Tibial nerve (tissue), 4 donors: ENCODE measurements around the gene BICRA. TPM values are rescaled to one million over a fixed set of nuclear protein-coding genes. Genes with fewer than 3 reads are reported as not detected.
"Not testable (repeated sequence)": the region's sequence is repeated elsewhere in the genome, so short reads cannot be mapped to it uniquely, and the experiment has no call there.

Experiments used
- DNase-seq, 2 donors: peaks; one replicate each; pipeline ENCODE4 v3.0.0-alpha.2; 2019; ENCODE audit warnings: low spot score in 2 of 2
- H3K27ac ChIP-seq, 4 donors: fragments of 200-600 bp; sonication (generic) in 3 of 4; one replicate each; pipeline ENCODE4 v1.5.1; 2017 to 2019; ENCODE audit warnings: mild to moderate bottlenecking in 1 of 4
- H3K27me3 ChIP-seq, 2 donors: fragments of 200-600 bp; sonication (generic) in 1 of 2; one replicate each; pipeline versions ENCODE4 v1.5.1 to v1.6.0; 2017 to 2019
- H3K36me3 ChIP-seq, 3 donors: fragments of 200-600 bp; sonication (generic); one replicate each; pipeline ENCODE4 v1.5.1; 2018 to 2019
- H3K4me1 ChIP-seq, 4 donors: fragments of 200-600 bp; sonication (generic) in 3 of 4; one replicate each; pipeline ENCODE4 v1.5.1; 2017 to 2019
- H3K4me3 ChIP-seq, 4 donors: fragments of 200-600 bp; sonication (generic) in 3 of 4; one replicate each; pipeline ENCODE4 v1.5.1; 2017 to 2019; ENCODE audit warnings: mild to moderate bottlenecking in 1 of 4, moderate library complexity in 1 of 4
- H3K9me3 ChIP-seq, 4 donors: fragments of 200-600 bp; sonication (generic) in 3 of 4; one replicate each; pipeline ENCODE4 v1.5.1; 2017 to 2019
- CTCF ChIP-seq, 5 experiments: fragments of 200-600 bp in 3 of 5; fragments of 450-650 bp in 2 of 5; sonication (generic) in 3 of 5; IDR thresholded peaks; one replicate each; pipeline ENCODE4 v1.5.1; 2016 to 2019; ENCODE audit warnings: antibody characterized with exemption in 5 of 5, mild to moderate bottlenecking in 3 of 5, moderate library complexity in 2 of 5
- EP300 ChIP-seq, 2 donors: sonication (generic); formaldehyde crosslinking; IDR thresholded peaks; one replicate each; pipeline ENCODE4 v1.6.1; 2017; ENCODE audit warnings: antibody characterized with exemption in 2 of 2, mild to moderate bottlenecking in 1 of 2
- POLR2A ChIP-seq, 2 donors: fragments of 450-650 bp; IDR thresholded peaks; one replicate each; pipeline ENCODE4 v1.6.1; 2017; ENCODE audit warnings: antibody characterized with exemption in 2 of 2, mild to moderate bottlenecking in 2 of 2, moderate library complexity in 2 of 2
- WGBS, 2 donors: methylation state at CpG; one replicate each; pipeline ENCODE4 v1.1.5; 2018; 5-methylcytosine and 5-hydroxymethylcytosine counted together
- total RNA-seq, 4 donors: library from RNA; depleted of rRNA; stranded (reverse); fragments of >200 nt; gene quantifications; one replicate each; pipeline ENCODE4 v1.1.0, GENCODE V29; 2016

Gene BICRA
- total RNA-seq, 4 donors from 2014 or later: 6.1 to 23.1 (median 9.8) TPM

DNA sequence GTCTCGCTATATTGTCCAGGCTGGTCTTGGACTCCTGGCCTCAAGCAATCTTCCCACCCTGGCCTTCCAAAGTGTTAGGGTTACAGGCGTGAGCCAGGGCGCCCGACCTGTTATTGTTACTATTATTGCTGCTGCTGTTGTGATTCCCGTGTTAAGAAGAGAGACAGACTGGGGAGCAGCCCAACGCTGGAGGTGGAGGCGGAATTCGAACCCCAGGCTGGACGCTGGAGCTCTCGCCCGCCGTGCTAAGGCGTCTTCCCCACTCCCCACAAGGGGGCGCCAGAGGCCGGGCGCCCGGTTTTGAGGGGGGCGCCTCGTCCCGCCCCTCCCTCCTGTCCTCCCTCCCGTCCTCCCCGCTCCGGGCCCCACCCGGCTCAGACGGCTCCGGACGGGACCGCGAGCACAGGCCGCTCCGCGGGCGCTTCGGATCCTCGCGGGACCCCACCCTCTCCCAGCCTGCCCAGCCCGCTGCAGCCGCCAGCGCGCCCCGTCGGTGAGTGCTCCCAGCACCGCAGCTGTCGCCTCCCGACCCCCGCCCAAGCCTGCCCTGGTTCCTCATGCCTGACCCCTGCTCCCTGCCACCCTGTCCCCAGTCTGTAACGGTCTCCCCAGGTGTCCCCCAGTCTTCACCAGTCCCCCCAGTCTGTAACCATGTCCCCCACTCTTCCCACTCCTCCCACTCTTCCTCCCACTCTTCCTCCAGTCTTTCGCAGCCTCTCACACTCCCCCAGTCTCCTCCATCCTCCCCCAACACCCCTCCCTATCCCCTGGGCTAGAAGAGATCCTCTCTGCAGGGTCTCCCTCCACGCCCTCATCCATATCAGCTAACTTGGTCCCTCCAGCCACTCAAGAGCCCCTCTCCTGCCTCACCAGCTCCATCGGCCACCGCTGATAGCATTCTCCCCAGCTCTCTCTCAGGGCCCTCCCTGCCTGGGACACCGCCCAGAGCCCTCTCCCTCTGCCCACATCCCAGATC is 104.4 kb downstream of the BICRA start, which contains the start of gene EHD2:
TSS of gene EHD2 (plus strand) at position 377 of the 976 bp plus-strand sequence. CDS start 3,191 bp downstream, outside the sequence.
- Histone ChIP-seq H3K4me3 (peak within 1 kb of the TSS; percentile 54 to 86 (median 72)), H3K9me3 (no peaks in the 10 kb centered on the region), H3K4me1 (peaks cover 0 to 46% (median 12%) of the 10 kb centered on the region in 4 donors), H3K27me3 (no peaks in the 10 kb centered on the region), H3K36me3 (peaks cover 0 to 29% (median 3%) of the 10 kb centered on the region in 3 donors), H3K27ac (peak within 1 kb of the TSS; percentile 77 to 97 (median 90))
- TF ChIP-seq EP300 (IDR thresholded peaks at IDR 0.05): peak; percentile 72 to 95
- TF ChIP-seq POLR2A (IDR thresholded peaks at IDR 0.05): peak; percentile 53 to 85
- TF ChIP-seq CTCF (IDR thresholded peaks at IDR 0.05): peak; percentile 90 to 100 (median 98)
- DNase-seq: peak; percentile 54 to 58
- 3 to 5% methylated on average over 42 to 46 of the region's 52 CpGs for WGBS, 2 donors

- Histone ChIP-seq H3K4me1 (peaks cover 0 to 56% (median 20%) of the 10 kb centered on the region in 4 donors), H3K9me3 (no peaks in the 10 kb centered on the region)
Observed at GRCh38 chr19:47714339-47714738, 105.4 kb downstream of the BICRA start.

DNA sequence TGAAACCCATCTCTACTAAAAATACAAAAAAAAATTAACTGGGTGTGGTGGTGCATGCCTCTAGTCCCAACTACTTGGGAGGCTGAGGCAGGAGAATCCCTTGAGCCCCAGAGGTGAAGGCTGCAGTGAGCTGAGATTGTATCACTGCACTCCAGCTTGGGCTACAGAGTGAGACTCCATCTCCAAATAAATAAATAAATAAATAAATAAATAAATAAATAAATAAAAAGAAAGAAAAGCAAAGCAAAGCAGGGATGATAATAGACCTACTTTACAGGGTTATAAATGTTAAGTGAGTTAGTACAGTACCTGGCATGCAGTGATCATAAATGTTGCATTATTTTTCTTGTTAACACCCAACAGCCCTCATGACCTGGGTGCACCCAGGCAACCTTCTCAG is 105.9 kb downstream of the BICRA start:
- DNase-seq, H3K9me3 ChIP-seq, H3K27me3 ChIP-seq: not testable (repeated sequence)
- H3K36me3 ChIP-seq: peaks cover 0 to 29% (median 3%) of the 10 kb centered on the region in 3 donors
- H3K4me3 ChIP-seq: peak overlapping the region in 3 of 4 donors; percentile 0 to 86 (median 82)
- H3K27ac ChIP-seq: peak overlapping the region in 2 of 4 donors; percentile 94 to 97
- H3K4me1 ChIP-seq: peaks cover 0 to 62% (median 25%) of the 10 kb centered on the region in 4 donors

More at GRCh38 chr19:47714339-47714738, 105.4 kb downstream of the BICRA start:
- no peaks in the 10 kb centered on the region for H3K27me3 ChIP-seq
- TF ChIP-seq CTCF (IDR thresholded peaks at IDR 0.05) (no peak), POLR2A (IDR thresholded peaks at IDR 0.05) (no peak), EP300 (IDR thresholded peaks at IDR 0.05) (no peak)
- H3K27ac ChIP-seq: peak overlapping the region in 3 of 4 donors; percentile 77 to 97 (median 94)
- H3K36me3 ChIP-seq: peaks cover 0 to 29% (median 3%) of the 10 kb centered on the region in 3 donors
- peak overlapping the region; percentile 0 to 86 (median 72) for H3K4me3 ChIP-seq
- WGBS, 2 donors: 68 to 72% methylated on average over 4 of the region's 4 CpGs
- DNase-seq: no peak

- H3K9me3 ChIP-seq: no peaks in the 10 kb centered on the region
- no peaks in the 10 kb centered on the region for H3K27me3 ChIP-seq
- H3K27ac ChIP-seq: peak overlapping the region in 2 of 4 donors; percentile 89 to 96
- H3K4me3 ChIP-seq: peak overlapping the region in 1 of 4 donors; percentile 16
- TF ChIP-seq CTCF (IDR thresholded peaks at IDR 0.05) (no peak), EP300 (IDR thresholded peaks at IDR 0.05) (no peak), POLR2A (IDR thresholded peaks at IDR 0.05) (no peak)
- peaks cover 0 to 32% (median 3%) of the 10 kb centered on the region in 3 donors for H3K36me3 ChIP-seq
- DNase-seq: no peak
- H3K4me1 ChIP-seq: peaks cover 0 to 77% (median 28%) of the 10 kb centered on the region in 4 donors
- WGBS, 2 donors: 69 to 73% methylated on average over 32 of the region's 32 CpGs
Observed at GRCh38 chr19:47716270-47716937, 107.5 kb downstream of the BICRA start.

- peaks cover 0 to 94% (median 34%) of the 10 kb centered on the region in 4 donors for H3K4me1 ChIP-seq
Observed at GRCh38 chr19:47718415-47719046, 109.6 kb downstream of the BICRA start.

More at GRCh38 chr19:47718415-47719046, 109.6 kb downstream of the BICRA start:
- DNase-seq, H3K27me3 ChIP-seq, H3K9me3 ChIP-seq: not testable (repeated sequence)
- Histone ChIP-seq H3K4me3 (peak overlapping the region in 2 of 4 donors; percentile 4 to 41), H3K27ac (peak overlapping the region; percentile 73 to 96 (median 90)), H3K36me3 (peaks cover 0 to 45% (median 3%) of the 10 kb centered on the region in 3 donors)
- WGBS, 2 donors: 39 to 41% methylated on average over 9 of the region's 11 CpGs
